COR-L47 (cell line): Measurements from ENCODE around the gene BABAM2.

Source experiments
- DNase-seq: peaks from one replicate; lab custom pipeline; 2025; lab: John Stamatoyannopoulos, UW

BABAM2 gene

DNA sequence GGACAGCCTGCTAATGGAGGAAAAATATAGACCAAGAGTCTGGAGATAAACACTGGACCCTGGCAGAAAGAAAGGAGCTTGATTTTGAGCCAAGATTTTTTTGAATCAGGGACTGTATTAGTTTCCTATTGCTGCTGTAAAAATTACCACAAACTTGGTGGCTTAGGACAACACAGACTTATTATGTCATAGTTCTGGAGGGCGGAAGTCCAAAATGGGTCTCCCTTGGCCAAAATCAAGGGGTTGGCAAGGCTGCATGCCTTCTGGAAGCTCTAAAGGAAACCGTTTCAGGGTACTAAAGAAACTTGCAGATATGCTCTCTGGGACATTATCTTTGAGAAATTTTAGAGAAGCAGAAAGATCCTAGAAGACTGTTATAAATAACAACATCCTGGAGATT is 140.1 kb downstream of the BABAM2 start:
- no peak for DNase-seq

GRCh38 chr2:28032816-28033215 is 142.3 kb downstream of the BABAM2 start:
- no peak for DNase-seq

DNA sequence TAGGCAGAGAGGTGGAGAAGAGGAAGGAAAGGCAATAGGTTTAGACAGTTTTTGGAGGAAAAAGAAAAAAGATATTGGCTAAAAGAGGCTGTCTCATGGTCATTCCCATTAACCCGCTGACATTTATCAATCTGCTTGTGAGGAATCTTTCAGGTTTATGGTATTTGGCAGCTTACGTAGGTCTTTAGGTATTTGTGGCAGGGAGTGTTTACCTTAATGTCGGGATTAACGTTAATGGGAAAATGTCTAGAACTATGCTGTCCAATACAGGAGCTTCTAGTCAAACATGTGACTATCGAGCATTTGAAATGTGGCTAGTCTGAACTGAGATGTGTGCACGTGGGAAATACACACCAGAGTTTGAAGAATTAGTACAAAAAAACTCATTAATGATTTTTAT is 144.2 kb downstream of the BABAM2 start:
- no peak for DNase-seq

GRCh38 chr2:28035163-28035690 is 144.7 kb downstream of the BABAM2 start:
- no peak for DNase-seq

- no peak for DNase-seq
Observed at GRCh38 chr2:28035816-28036215, 145.3 kb downstream of the BABAM2 start.

DNA sequence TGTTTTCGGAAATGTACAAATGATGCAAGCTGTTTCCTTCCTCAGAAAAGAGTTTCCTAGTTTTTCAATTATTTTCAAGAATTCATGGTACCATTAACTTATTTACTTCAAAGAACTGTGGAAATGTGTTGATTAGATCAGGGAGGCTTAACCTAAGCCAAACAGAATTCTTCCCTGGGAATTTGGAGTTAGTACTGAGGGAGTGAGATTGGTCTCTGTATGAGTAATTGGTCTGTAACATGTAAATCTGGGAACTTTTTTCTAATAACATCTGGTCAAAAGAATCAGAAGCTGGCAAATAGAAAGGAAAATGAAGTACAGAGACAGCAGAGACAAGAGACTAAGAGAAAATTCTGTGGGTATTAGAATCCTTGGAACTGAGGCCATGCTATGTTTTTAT is 145.8 kb downstream of the BABAM2 start:
- DNase-seq = no peak

- DNase-seq = no peak
Observed at GRCh38 chr2:28038722-28039121, 148.2 kb downstream of the BABAM2 start.

DNA sequence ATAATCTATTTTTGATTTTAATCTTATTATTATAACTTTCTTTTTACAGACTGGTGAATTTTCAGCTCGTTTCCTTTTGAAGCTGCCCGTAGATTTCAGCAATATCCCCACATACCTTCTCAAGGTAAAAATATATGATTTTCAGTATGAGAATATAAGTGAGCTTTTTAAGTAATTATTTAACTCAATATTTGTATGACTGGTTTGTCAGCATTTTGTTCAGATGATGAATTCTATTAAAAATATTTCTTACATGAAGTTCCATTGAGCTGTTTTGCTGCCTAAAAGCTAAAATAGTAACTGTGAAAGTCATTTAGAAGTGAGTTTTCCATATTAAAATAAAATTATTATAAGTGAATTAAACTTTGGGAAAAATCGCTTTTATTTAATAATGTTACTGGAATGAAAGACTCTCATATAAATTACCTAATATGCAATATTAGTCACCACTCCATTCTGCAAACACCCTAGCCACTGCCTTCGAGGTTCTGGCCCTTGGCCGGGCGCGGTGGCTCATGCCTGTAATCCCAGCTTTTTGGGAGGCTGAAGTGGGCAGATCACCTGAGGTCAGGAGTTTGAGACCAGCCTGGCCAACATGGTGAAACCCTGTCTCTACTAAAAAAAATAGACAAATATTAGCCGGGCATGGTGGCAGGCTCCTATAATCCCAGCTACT is 155.3 kb downstream of the BABAM2 start:
- DNase-seq = no peak

- no peak for DNase-seq
Observed at GRCh38 chr2:28046921-28047320, 156.4 kb downstream of the BABAM2 start.

- DNase-seq = no peak
Observed at GRCh38 chr2:28047681-28048080, 157.2 kb downstream of the BABAM2 start.

- no peak for DNase-seq
Observed at GRCh38 chr2:28048341-28048740, 157.8 kb downstream of the BABAM2 start.

DNA sequence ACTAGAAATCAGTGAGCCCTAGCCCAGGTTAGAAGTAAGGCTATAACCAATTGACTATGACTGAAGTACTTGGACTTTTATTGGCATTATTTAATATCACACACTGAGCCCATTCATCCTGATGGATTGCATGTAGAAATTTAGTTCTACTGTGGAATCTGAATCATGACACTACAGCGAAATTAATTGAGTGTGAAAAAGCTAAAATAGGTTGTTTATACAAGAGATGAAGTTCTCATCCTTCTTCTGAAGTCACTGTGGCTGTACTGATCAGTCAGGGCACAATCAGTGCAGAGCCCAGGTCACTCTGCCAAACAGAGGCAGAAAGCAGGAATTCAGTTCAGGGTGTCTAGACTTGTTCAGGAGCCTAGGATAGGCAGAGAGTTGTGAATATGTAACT is 158.9 kb downstream of the BABAM2 start:
- DNase-seq = no peak

DNA sequence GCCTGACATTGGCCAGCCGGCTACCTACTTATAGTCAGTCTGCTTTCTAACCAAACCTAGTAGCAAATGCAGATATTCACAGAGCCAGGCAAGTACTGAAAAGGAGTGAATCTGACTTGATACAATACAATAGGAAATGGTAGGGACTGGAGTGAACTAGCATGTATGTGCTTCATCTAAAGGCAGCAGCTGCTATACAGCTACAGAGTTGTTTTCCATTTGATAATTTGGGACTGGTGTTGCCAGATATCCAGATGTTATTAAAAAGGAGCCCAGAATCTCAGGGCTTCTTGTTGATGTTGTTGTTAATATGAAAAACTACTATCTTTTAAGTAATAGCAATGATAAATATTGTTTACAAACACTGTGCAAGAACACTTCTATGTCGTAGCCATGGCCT is 159.4 kb downstream of the BABAM2 start:
- DNase-seq = no peak

- DNase-seq = no peak
Observed at GRCh38 chr2:28052691-28053090, 162.2 kb downstream of the BABAM2 start.

- DNase-seq = no peak
Observed at GRCh38 chr2:28053597-28053996, 163.1 kb downstream of the BABAM2 start.

DNA sequence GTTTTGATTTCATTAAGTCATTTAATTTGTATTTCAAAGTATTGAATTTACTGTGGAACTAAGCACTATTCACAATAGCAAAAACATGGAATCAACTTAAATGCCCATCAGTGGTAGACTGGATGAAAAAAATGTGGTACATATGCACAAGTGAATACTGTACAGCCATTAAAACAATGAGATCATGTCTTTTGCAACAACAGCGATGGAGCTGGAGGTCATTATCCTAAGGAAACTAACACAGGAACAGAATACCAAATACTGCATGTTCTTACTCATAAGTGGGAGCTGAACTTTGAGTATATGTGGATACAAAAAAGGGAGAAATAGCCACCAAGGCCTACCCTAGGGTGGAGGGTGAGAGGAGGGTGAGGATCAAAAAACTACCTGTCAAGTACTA is 164.4 kb downstream of the BABAM2 start:
- DNase-seq = no peak

DNA sequence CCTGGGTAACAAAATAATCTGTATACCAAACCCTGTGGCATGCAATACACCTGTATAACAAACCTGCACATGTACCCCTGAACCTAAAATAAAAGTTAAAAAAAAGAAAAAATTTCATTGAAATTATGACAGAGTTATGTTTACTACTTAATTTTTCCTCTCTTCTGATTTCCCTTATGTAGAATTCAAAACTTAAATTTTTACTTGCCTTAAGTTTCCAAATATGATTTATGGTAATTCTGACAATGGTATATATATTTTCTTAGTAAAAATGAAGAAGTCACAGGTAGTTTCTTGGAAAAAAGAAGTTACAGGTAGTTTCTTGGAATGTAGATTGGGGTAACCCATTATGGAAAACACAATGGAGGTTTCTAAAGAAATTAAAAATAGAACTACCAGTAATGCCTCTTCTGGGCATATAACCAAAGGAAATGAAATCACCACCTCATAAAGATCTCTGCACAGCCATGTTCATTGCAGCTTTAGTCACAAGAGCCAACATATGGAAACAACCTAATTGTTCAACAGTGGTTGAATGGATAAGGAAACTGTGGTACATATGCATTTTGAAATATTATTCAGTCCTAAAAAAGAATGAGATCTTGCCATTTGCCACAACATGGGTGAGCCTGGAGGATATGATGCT is 164.9 kb downstream of the BABAM2 start:
- no peak for DNase-seq

DNA sequence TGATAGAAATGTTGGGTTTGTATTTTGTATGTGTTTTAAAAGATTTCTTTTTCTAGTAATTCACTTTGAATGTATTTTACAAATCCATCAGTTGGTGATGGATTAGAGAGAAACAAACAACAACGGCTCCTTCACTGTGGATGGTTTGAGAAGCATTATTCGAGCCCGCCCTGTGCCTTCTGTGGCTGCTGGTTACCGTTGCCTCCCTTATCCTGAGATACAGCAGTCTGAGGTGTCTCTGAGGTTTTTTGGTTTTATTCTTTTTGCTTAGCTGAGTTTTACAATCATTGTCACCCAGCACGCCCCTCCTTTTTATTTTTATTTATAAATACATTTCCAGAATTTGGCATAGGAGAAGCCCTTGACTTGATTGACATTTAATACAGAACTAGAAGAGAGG is 168.3 kb downstream of the BABAM2 start:
- no peak for DNase-seq

DNA sequence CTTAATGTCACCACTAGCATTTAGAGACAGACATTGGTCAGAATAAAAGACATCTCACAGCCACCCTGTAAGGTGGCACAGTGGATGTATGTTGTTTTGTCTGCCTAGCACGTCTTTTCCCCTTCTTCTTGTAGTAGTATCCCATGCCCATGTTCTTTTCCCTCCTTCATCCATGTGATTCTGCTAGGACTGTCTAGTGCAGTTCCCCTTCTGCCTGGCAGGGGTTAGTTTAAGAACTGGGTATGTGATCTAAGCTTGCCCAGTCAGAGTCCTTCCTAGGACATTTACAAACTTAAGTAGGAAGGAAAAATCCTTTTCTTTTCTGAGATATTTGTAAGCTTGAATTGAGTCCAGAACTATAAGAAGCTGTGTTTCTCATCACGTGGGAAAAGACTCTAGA is 172.3 kb downstream of the BABAM2 start:
- DNase-seq = no peak

- no peak for DNase-seq
Observed at GRCh38 chr2:28063492-28063962, 173.0 kb downstream of the BABAM2 start.

DNA sequence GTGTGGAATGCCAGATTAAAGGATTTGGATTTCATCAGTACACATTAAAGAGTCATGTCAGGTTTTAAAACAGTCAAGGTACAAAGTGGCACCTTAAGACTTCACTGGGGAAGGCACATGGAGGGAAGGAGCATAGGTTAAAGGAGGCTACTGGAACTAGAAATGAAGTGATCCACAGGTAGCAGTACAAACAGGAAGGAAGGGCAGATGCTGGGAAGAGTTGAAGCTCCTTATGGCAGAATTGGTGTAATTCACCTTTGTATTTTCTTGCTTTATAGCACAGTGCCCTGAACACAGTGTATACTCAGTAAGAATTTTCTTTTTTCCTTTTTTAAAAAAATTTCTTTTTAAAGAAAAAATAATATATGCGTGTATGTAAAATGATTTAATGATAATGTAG is 177.1 kb downstream of the BABAM2 start:
- no peak for DNase-seq

GRCh38 chr2:28068088-28068487 is 177.6 kb downstream of the BABAM2 start:
- no peak for DNase-seq

- no peak for DNase-seq
Observed at GRCh38 chr2:28068527-28068926, 178.0 kb downstream of the BABAM2 start.

- no peak for DNase-seq
Observed at GRCh38 chr2:28071221-28071620, 180.7 kb downstream of the BABAM2 start.
